ENCODE measurements around the gene RIOK2. TPM values are rescaled to one million over a fixed set of nuclear protein-coding genes. Genes with fewer than 3 reads are reported as not detected.
A peak's percentile ranks its signal among the peaks of the same experiment; 100 is the strongest.

Gene RIOK2
- total and polyA plus RNA-seq, 9 of the 15 experiments (the other 6 are each of a cell fraction or from before 2014, with no cell fraction given) = 22.9 to 97.6 (median 47.8) TPM

GRCh38 chr5:97149709-97150108 is 33.3 kb downstream of the RIOK2 start (continued):
- peak; percentile 85 for TF ChIP-seq MEIS2 (IDR thresholded peaks at IDR 0.05; ENCODE audit: partially characterized antibody)
- peak; percentile 74 for TF ChIP-seq CEBPB (tag; IDR thresholded peaks at IDR 0.05)
- no peak for TF ChIP-seq CEBPG (CRISPR knock-in tag; IDR thresholded peaks at IDR 0.05)
- TF ChIP-seq CEBPG (tag; conservative IDR thresholded peaks at IDR 0.05 in 1 of 2, IDR thresholded peaks at IDR 0.05 in 1 of 2) = peak; percentile 93 to 95
- no peak for TF ChIP-seq PREB (CRISPR knock-in tag; IDR thresholded peaks at IDR 0.05)
- TF ChIP-seq C11orf30 (IDR thresholded peaks at IDR 0.05; ENCODE audit: low read depth) = peak; percentile 8; the same call in 1 of the 2 replicates
- no peak for TF ChIP-seq PTRF (tag; IDR thresholded peaks at IDR 0.05)
- TF ChIP-seq RAD21 (CRISPR knock-in tag; conservative IDR thresholded peaks at IDR 0.05 in 1 of 2, IDR thresholded peaks at IDR 0.05 in 1 of 2) = no peak
- no peak for TF ChIP-seq SP2 (IDR thresholded peaks at IDR 0.05; ENCODE audit: extremely low read depth, low read depth, low read length, poor library complexity, severe bottlenecking)
- TF ChIP-seq MTA1 (IDR thresholded peaks at IDR 0.05; ENCODE audit: borderline replicate concordance) = no peak
- 0 out of 2 replicates have a peak, but pooled peaks have one; percentile 6 for TF ChIP-seq MAFF (IDR thresholded peaks at IDR 0.05; ENCODE audit: low read length)
- no peak for TF ChIP-seq MED1 (CRISPR knock-in tag; IDR thresholded peaks at IDR 0.05; ENCODE audit: borderline replicate concordance)

Data from K562 (cell line).